RWPE2 (cell line): ENCODE data around the gene MPPED2.

Source experiments
- ATAC-seq: fragments of 200-7000 bp; cut with Tn5 transposase; 3 replicates; pipeline ENCODE4 v1.9.1; 2021; ENCODE audit warnings: low read depth
- DNase-seq: peaks from one replicate; pipeline ENCODE4 v3.0.0-alpha.2; 2020; ENCODE audit warnings: low spot score
- H3K27ac ChIP-seq: fragments of 450-650 bp; 2 replicates; pipeline ENCODE4 v1.5.1; 2017; ENCODE audit warnings: mild to moderate bottlenecking; ENCODE audit not compliant: poor library complexity, severe bottlenecking
- H3K27me3 ChIP-seq: fragments of 250-450 bp; sonication (Bioruptor Pico); 2 replicates; pipeline ENCODE4 v1.5.1; 2021; ENCODE audit warnings: mild to moderate bottlenecking, moderate library complexity; ENCODE audit not compliant: insufficient read depth, poor library complexity, severe bottlenecking
- H3K36me3 ChIP-seq: fragments of 250-450 bp; sonication (Bioruptor Pico); 2 replicates; pipeline ENCODE4 v1.5.1; 2020; ENCODE audit warnings: low read depth, mild to moderate bottlenecking, moderate library complexity
- H3K4me1 ChIP-seq: fragments of 250-450 bp; sonication (Bioruptor Pico); 2 replicates; pipeline ENCODE4 v1.5.1; 2021; ENCODE audit warnings: mild to moderate bottlenecking, moderate library complexity; ENCODE audit not compliant: insufficient read depth, poor library complexity, severe bottlenecking
- H3K4me3 ChIP-seq: fragments of 250-450 bp; sonication (Bioruptor Pico); 2 replicates; pipeline ENCODE4 v1.5.1; 2021; ENCODE audit warnings: mild to moderate bottlenecking, moderate library complexity; ENCODE audit not compliant: severe bottlenecking
- H3K9me3 ChIP-seq: fragments of 250-450 bp; sonication (Bioruptor Pico); 2 replicates; pipeline ENCODE4 v1.5.1; 2021; ENCODE audit warnings: mild to moderate bottlenecking, moderate library complexity; ENCODE audit not compliant: severe bottlenecking
- CTCF ChIP-seq: fragments of 450-650 bp; IDR thresholded peaks from one replicate; pipeline ENCODE4 v1.5.1; 2017; ENCODE audit warnings: mild to moderate bottlenecking, moderate library complexity; ENCODE audit not compliant: poor library complexity, severe bottlenecking

The MPPED2 gene

GRCh38 chr11:30526558-30526957 lies 59.6 kb downstream of the MPPED2 start:
- Histone ChIP-seq H3K36me3 (no peaks in the 10 kb centered on the region), H3K4me1 (no peaks in the 10 kb centered on the region), H3K27me3 (no peaks in the 10 kb centered on the region), H3K9me3 (no peaks in the 10 kb centered on the region), H3K27ac (no peak overlapping the region), H3K4me3 (no peak overlapping the region)
- no peak for DNase-seq
- no peak for TF ChIP-seq CTCF
- ATAC-seq, result no peak

GRCh38 chr11:30522536-30523243 lies 63.5 kb downstream of the MPPED2 start:
- H3K9me3 ChIP-seq, result no peaks in the 10 kb centered on the region
- no peaks in the 10 kb centered on the region for H3K36me3 ChIP-seq
- no peaks in the 10 kb centered on the region for H3K4me1 ChIP-seq
- no peaks in the 10 kb centered on the region for H3K27me3 ChIP-seq
- TF ChIP-seq CTCF, result no peak
- ATAC-seq (no peak), DNase-seq (no peak)
- H3K4me3 ChIP-seq, result no peak overlapping the region
- H3K27ac ChIP-seq, result no peak overlapping the region

- TF ChIP-seq CTCF, result no peak
- H3K9me3 ChIP-seq, result no peaks in the 10 kb centered on the region
- DNase-seq (no peak), ATAC-seq (no peak)
- H3K27me3 ChIP-seq, result no peaks in the 10 kb centered on the region
- no peaks in the 10 kb centered on the region for H3K4me1 ChIP-seq
- no peak overlapping the region for H3K27ac ChIP-seq
- no peaks in the 10 kb centered on the region for H3K36me3 ChIP-seq
- H3K4me3 ChIP-seq, result no peak overlapping the region
These were observed 64.7 kb downstream of the MPPED2 start for GRCh38 chr11:30521297-30522071.

GRCh38 chr11:30513087-30513486 lies 73.1 kb downstream of the MPPED2 start:
- H3K9me3 ChIP-seq, result no peaks in the 10 kb centered on the region
- H3K36me3 ChIP-seq, result no peaks in the 10 kb centered on the region
- DNase-seq (no peak), ATAC-seq (no peak)
- H3K4me1 ChIP-seq, result no peaks in the 10 kb centered on the region
- TF ChIP-seq CTCF, result no peak
- no peak overlapping the region for H3K4me3 ChIP-seq
- no peaks in the 10 kb centered on the region for H3K27me3 ChIP-seq
- H3K27ac ChIP-seq, result no peak overlapping the region

GRCh38 chr11:30511408-30511807 lies 74.7 kb downstream of the MPPED2 start:
- Histone ChIP-seq H3K4me3 (no peak overlapping the region), H3K9me3 (no peaks in the 10 kb centered on the region), H3K4me1 (no peaks in the 10 kb centered on the region), H3K36me3 (no peaks in the 10 kb centered on the region), H3K27ac (no peak overlapping the region), H3K27me3 (no peaks in the 10 kb centered on the region)
- DNase-seq (no peak), ATAC-seq (no peak)
- no peak for TF ChIP-seq CTCF
